ENCODE measurements around the gene JOSD1. TPM values are rescaled to one million over a fixed set of nuclear protein-coding genes. Genes with fewer than 3 reads are reported as not detected.

The JOSD1 gene
- total and polyA plus RNA-seq, 9 of the 15 experiments (the other 6 are each of a cell fraction or from before 2014, with no cell fraction given), result 8.9 to 39.1 (median 30.4) TPM

GRCh38 chr22:38704654-38705234 lies 4.0 kb upstream of the JOSD1 start (continued):
- TF ChIP-seq ZNF395 (CRISPR knock-in tag; IDR thresholded peaks at IDR 0.05), result 0 out of 2 replicates have a peak, but pooled peaks have one; percentile 55
- TF ChIP-seq RBM25 (IDR thresholded peaks at IDR 0.05; ENCODE audit: low read depth, low read length, severe bottlenecking), result no peak
- TF ChIP-seq UBTF (IDR thresholded peaks at IDR 0.05; ENCODE audit: borderline replicate concordance in 1 of 2, low read depth in 2 of 2, low read length in 2 of 2), result 0 out of 4 replicates have a peak, but pooled peaks of 1 of the 2 experiments have one; percentile 1
- no peak for TF ChIP-seq SMAD3 (CRISPR knock-in tag; conservative IDR thresholded peaks at IDR 0.05)
- TF ChIP-seq CBX5 (IDR thresholded peaks at IDR 0.05; ENCODE audit: borderline replicate concordance, low read depth), result no peak
- peak; percentile 69; the same call in 1 of the 2 replicates for TF ChIP-seq ZNF592 (IDR thresholded peaks at IDR 0.05)
- TF ChIP-seq ZNF586 (CRISPR knock-in tag; conservative IDR thresholded peaks at IDR 0.05), result no peak
- 0 out of 2 replicates have a peak, but pooled peaks have one; percentile 38 for TF ChIP-seq MAFG (tag; conservative IDR thresholded peaks at IDR 0.05)
- TF ChIP-seq ZC3H8 (IDR thresholded peaks at IDR 0.05), result no peak
- no peak for TF ChIP-seq ZNF740 (CRISPR knock-in tag; IDR thresholded peaks at IDR 0.05)
- TF ChIP-seq ZNF740 (tag; IDR thresholded peaks at IDR 0.05), result 0 out of 4 replicates have a peak, but pooled peaks of 1 of the 2 experiments have one; percentile 44
- TF ChIP-seq FIP1L1 (IDR thresholded peaks at IDR 0.05; ENCODE audit: low read depth, low read length, poor library complexity, severe bottlenecking), result no peak
- no peak for TF ChIP-seq E2F8 (IDR thresholded peaks at IDR 0.05; ENCODE audit: low read depth, partially characterized antibody)
- 0 out of 4 replicates have a peak, but pooled peaks of 1 of the 2 experiments have one; percentile 2 for TF ChIP-seq RAD21 (CRISPR knock-in tag; conservative IDR thresholded peaks at IDR 0.05 in 1 of 2, IDR thresholded peaks at IDR 0.05 in 1 of 2)

All from K562 (cell line).